GM19455 (cell line): ENCODE results near the gene HBD.
"Not testable (repeated sequence)": the region's sequence is repeated elsewhere in the genome, so short reads cannot be mapped to it uniquely, and the experiment has no call there.

Experiments
- ATAC-seq: cut with Tn5 transposase; IDR thresholded peaks from one replicate; pipeline ENCODE4 v1.9.1; 2021; ENCODE audit not compliant: unreplicated experiment

The HBD gene

DNA sequence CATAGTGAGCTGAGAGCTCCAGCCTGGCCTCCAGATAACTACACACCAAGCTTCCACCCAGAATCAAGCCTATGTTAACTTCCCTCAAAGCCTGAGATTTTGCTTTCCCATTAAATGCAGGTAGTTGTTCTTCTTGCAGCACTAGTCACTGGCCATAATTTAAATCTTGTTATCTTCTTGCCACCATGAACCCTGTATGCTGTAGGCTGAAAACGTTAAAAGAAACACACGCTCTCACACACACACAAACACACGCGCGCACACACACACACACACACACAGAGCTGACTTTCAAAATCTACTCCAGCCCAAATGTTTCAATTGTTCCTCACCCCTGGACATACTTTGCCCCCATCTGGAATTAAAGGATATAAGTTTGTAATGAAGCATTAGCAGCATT, 19.2 kb upstream of the HBD start:
- not testable (repeated sequence) for ATAC-seq

DNA sequence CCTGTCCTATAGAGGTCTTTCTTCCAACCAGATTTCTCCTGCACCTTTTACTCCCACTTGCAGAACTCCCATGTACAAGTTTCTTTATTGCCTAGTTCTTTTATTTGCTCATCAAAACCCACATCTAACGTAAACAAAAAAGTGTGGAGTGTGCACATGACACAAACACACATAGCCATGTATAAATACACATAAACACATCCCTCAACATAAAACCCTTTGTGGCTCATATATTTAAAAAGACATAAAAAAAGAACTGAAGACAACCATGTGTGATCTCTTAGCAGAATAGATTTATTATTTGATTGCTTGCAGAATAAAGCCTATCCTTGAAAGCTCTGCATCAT, 18.6 kb upstream of the HBD start:
- ATAC-seq: no peak

DNA sequence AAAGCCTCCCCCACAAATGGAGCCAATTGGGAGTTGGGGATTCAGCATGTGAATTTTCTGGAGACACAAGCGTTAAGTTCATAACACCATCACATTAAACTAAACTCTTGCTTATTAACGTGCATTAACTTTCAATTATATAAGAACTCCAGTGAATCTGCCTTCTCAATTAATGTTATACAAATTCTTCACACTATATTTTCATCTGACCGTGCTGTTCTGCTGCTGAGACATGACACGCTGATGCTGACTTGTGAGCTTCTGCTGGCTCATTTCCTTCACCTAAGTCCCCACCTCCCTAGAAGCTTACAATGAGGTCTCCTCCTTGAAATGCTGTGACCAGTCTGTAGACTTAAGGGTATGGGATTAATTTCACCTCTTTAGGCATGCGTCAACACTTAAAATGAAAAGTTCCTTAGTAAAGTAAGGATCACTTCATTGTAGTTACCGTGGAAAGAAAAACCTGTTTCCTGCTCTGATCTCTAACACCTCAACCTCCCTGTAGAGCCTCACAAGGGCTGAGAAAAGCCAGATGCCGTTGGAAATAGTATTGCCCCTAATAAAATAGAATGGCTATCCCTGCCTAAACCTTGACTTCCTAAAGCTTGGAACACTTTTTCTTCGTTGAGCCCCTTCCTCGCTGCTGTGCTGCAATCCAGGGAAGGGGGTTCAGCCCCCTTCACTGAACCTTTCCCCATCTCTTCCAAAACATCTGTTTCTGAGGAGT, 18.1 kb upstream of the HBD start:
- ATAC-seq: no peak

DNA sequence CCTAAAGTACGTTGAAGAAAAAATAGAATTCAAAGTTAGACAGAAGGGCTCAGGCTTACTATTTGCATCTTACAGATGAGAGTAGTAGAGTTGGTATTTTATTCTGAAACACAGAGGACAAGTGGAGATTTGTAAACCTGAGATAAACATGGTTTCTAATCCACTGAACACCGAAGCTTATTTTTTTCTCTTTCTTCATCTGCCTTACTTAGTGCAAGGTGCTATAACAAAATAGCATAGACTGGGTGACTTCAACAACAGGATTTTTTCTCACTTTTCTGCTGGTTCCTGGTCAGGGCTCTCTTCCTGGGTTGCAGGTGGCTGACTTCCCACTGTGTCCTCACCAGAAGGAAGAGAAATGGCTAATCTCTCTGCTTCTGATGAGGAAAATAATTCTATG, 17.5 kb upstream of the HBD start:
- no peak for ATAC-seq

DNA sequence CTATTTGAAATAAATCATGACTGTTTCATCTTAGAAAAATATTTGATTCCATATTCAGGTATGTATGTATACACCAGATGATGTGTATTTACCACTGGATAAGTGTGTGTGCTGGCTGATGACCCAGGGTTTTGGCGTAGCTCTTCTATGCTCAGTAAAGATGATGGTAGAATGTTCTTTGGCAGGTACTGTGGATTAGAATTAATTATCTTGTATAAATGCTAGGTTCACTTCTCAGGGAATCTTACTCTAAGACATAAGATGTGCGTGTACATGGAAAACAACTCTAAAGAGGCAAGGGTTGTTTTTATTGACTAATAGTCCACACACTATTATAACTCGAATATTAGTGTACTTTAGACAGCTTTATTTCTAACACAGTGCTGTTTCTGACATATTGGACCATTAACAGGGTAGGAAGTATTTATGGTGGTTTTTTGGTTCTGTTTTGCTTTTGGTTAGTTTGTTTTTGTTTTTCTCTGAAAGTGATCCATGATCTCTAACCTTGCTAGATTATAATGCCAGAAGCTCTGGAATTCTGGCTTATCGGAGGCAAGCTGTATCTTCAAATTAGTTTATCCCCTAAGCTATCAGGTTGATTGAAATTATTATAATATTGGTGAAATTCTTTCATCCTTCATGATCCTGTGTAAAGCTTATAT, 16.4 kb upstream of the HBD start:
- no peak for ATAC-seq

DNA sequence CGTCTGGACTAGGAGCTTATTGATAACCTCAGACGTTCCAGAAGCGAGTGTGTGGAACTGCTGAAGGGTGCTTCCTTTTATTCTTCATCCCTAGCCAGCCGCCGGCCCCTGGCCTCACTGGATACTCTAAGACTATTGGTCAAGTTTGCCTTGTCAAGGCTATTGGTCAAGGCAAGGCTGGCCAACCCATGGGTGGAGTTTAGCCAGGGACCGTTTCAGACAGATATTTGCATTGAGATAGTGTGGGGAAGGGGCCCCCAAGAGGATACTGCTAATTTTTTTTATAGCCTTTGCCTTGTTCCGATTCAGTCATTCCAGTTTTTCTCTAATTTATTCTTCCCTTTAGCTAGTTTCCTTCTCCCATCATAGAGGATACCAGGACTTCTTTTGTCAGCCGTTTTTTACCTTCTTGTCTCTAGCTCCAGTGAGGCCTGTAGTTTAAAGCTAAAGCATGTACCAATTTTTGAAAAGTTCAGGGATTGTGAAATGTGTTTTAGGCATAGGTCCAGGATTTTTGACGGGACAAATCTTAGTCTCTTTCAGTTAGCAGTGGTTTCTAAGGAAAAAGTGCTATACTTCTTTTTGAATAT, 15.6 kb upstream of the HBD start, which contains the start of gene HBG1:
TSS of gene HBG1 (minus strand) at position 51 of the 590 bp plus-strand sequence. CDS start 53 bp downstream, outside the sequence.
- ATAC-seq: not testable (repeated sequence)

DNA sequence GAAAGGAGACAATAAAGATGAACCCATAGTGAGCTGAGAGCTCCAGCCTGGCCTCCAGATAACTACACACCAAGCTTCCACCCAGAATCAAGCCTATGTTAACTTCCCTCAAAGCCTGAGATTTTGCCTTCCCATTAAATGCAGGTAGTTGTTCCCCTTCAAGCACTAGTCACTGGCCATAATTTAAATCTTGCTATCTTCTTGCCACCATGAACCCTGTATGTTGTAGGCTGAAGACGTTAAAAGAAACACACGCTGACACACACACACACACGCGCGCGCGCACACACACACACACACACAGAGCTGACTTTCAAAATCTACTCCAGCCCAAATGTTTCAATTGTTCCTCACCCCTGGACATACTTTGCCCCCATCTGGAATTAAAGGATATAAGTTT, 14.2 kb upstream of the HBD start:
- ATAC-seq: not testable (repeated sequence)

DNA sequence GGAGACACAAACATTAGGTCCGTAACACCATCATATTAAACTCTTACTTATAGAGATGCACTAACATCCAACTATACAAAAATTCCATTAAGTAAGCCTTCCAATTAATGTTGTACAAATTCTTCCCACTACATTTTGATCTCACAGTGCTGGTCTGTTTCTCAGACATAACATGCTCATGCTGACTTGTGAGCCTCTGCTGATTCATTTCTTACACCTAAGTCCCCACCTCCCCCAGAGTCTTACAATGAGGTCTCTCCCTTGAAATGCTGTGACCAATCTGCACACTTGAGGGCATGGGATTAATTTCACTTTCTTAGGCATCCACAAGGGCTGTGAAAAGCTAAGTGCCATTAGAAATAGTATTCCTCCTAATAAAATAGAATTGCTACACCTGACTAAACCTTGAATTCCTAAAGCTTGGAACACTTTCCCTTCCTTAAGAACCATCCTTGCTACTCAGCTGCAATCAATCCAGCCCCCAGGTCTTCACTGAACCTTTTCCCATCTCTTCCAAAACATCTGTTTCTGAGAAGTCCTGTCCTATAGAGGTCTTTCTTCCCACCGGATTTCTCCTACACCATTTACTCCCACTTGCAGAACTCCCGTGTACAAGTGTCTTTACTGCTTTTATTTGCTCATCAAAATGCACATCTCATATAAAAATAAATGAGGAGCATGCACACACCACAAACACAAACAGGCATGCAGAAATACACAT, 13.3 kb upstream of the HBD start:
- ATAC-seq: no peak

DNA sequence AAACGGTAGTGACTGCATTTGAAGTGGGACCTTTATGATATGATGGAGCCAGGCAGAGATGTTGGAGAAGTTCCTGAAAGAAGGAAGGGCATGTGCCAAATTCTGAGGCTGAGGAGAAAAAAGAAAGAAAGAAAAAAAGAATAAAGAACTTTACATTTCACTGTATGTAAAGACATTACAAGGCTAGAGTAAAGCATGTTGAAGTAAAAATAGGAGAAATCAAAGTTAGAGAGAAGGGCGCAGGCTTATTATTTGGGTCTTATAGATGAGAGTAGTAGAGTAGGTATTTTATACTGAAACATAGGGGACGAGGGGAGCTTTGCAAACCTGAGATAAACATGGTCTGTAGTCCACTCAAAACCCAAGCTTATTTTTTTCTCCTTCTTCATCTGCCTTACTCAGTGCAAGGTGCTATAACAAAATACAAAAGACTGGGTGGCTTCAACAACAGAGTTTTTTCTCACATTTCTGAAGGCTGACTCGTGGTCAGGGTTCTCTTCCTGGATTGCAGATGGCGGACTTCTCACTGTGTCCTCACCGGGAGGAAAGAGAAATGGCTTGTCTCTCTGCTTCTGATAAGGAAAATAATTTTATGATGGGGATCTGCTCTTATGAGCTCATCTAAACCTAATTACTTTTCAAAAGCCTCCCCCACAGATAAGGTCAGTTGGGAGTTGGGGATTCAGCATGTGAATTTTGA, 12.6 kb upstream of the HBD start:
- no peak for ATAC-seq

DNA sequence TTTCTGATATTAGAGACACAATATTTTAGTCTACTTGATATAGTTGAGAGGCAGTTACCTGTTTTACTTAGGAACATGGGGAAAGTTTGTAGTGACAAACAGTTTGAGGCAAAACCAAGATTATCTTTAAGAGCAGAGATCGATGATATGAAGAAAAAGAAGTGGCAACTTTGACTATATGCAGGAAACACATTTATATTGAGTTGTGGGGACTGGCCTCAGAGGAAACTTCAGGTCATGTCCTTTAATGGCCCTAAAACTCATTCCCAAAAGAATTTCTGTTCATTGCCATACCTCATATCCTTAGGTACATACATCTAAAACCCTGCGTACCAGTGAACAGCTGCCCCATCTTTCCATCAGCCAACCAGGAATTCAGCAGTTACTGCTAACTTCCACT, 10.9 kb upstream of the HBD start:
- ATAC-seq: no peak

DNA sequence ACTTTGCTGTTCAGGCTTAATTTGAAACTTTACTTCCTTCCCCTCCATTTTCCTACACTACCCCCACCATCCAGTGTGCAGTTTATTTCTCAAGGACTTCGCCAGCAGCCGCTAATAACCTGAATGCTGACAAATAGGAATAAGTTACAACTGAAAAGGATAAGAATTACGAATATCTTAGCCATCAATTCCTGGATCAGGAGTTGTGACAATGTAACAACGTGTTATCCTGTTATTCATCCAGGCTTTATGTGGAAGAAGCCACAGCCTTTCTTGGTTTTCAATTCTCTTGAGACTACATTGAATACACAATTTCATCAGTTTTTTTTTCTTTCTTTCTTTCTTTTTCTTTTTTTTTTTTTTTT, 9.5 kb upstream of the HBD start:
- no peak for ATAC-seq

DNA sequence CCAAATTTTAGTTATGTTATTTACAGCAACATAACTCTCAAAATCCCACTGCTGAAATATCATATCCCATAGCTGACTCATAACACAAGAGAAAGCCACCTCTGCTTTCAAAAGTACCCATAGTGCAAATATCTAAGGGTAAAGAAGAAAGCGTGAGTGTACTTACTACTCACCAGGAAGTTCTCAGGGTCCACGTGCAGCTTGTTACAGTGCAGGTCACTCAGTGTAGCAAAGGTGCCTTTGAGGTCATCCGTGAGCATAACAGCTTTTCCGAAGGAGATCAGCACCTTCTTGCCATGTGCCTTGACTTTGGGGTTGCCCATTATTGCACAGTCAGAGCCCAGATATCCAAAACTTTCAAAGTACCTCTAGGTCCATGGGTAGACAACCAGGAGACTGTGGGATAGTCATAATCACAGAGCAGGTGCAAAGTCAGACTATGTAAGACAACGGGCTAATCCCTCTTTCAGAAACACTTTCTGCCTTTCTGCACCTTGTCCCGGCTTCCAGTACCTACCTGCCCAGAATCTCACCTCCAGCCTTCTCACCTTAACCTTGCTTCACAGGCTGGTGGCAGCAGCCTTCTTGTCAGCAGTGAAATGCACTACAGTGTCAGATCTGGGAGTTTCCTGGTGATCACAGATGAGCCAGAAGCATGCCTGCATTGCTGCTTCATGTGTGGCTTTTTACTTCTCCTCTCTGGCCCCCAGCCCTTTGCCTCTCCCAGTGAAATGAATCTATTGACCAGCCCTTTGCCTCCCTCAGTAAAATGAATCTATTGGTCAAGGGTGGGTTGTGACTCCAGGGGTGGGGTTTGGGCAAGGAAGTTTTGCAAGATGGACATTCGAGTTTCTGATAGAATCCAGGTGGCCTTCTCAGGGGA, 8.9 kb upstream of the HBD start:
- no peak for ATAC-seq

DNA sequence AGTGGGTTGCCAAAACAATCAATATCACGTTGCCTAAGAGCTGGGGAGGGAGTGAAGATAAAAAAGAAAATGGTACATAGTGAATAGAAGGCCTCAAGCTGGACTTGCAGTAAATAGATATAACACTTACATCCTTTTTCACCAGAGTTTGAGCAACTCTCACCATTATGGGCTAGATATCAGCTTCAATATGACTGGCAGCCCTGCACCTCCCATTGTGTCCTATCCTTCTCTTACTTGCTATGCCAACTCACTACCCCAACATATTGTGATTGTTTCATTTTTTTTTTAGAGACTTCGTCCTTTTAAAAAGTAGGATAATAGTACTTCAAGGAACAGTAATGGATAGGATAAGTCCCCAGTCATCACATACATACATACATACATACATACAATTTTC, 7.9 kb upstream of the HBD start:
- ATAC-seq: no peak

DNA sequence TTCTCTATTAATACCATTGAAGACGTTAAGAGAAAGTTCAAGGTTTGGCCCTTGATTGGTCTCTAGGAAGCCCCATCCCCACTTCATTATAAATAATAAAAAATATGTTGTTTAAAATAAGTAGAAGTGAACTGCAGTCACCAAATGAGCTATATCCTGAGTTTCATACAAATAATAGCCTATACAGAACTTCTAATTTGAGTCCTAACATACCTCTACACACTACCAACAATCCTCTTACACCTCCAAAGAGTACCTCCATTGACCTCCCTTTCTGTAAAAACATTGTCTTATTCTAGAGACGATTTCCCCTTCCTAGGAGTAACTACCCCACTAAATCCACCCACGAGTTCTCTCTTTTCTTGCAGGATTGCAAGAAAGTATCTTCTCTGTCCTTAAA, 7.2 kb upstream of the HBD start:
- no peak for ATAC-seq

DNA sequence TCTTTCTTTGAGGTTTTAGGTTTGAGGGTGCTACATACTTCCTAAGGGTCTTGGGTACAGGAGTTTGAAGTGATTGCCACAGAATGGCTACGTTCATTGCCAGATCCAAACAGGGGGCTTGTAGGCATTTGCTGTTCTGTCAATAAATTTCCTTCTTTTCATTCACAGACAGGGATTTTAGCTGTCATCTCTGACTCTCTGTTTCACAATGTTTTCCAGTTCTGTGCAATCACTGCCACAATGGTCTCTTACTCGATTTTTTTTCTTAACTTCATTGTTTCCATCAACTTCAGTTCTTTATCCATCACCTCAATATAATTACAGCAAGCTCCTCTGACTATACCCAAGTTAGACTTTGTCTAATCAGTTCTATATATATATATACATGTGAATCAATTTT, 6.2 kb upstream of the HBD start:
- ATAC-seq: no peak

DNA sequence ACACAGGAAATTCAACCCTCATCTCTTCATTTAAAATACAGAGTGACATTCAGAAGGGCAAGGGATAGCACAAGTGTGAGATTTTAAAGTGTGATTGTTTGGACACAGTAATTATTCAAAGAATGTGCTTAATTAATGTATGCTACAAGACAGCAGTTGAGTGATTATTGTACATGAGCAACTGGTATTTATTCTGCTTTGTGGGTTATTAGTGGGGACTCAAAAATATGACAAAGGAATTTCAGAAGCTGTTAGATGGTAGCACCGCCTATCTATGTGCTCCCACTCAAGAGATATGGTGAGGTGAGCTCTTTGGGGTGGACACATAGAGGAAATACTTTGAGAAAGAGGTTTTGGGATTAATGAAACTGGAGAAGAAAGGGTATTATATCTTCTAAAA, 5.8 kb upstream of the HBD start:
- no peak for ATAC-seq

DNA sequence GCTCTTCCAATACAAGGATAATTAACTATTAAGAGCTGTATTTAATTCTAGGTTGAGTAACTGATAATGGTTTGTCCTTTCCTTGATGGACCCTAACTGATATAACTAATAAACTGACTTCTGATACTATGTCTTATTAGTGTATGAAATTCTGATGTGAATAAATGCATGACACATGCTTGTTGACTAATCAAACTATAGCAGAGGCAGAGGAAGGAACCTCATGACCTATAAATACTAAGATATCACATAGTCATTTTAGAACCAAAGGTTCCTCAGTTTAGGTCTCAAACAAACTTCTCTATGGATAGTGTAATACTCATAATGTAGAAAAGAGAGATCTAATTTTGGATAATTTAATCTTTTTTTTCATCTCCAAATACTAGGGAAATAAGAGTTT, 4.8 kb upstream of the HBD start:
- no peak for ATAC-seq

DNA sequence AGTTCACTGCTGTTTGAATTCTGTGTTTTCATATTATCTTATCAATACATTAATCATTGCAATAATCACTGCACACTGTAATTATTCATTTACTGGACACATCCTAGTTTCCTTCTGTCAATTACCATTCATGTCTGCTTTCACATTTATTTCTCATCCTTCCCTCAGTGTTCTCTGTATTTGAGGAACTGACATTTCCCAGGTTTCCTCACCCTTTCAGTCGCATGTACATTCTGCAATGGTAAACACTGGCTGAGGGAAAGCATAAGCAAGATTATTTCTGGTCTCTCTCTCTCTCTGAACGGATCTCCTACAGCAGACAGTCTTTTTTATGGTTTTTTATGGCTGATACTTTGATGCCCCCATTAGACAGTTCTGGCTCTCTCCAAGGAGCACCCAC, 4.2 kb upstream of the HBD start:
- no peak for ATAC-seq

DNA sequence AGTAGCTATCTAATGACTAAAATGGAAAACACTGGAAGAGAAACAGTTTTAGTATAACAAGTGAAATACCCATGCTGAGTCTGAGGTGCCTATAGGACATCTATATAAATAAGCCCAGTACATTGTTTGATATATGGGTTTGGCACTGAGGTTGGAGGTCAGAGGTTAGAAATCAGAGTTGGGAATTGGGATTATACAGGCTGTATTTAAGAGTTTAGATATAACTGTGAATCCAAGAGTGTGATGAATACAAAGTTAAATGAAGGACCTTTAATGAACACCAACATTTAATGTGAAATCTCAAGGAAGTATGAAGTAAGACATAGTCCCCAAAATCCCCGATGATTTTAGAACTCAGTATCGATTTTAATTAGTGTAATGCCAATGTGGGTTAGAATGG, 3.1 kb upstream of the HBD start:
- no peak for ATAC-seq

DNA sequence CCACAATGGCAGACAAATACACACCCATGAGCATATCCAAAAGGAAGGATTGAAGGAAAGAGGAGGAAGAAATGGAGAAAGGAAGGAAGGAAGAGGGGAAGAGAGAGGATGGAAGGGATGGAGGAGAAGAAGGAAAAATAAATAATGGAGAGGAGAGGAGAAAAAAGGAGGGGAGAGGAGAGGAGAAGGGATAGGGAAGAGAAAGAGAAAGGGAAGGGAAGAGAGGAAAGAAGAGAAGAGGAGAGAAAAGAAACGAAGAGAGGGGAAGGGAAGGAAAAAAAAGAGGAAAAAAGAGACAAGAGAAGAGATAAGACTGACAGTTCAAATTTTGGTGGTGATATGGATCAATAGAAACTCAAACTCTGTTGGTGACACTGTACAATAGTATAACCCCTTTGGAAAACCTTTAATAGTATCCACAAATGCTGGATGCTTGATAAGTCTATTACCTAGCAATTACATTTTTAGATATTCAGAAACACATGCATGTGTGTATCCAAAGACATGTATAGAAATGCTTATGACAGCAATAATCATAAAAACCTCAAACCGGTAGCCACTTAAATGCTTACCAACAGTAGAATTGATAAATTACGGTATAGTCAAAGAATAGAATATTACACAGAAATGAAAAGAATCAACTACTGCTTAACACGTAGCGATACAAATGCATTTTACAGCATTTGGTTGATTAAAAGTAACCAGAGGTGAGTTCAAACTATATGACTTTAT, 1.2 kb upstream of the HBD start:
- ATAC-seq: no peak
